H7 (cell line): ENCODE measurements around the gene PCGF1. TPM values are rescaled to one million over a fixed set of nuclear protein-coding genes. Genes with fewer than 3 reads are reported as not detected.

Experiments used
- DNase-seq: peaks from one replicate; pipeline ENCODE4 v3.0.0; 2012
- H3K27me3 ChIP-seq: 2 replicates; pipeline ENCODE4 v1.6.0; 2011; ENCODE audit warnings: mild to moderate bottlenecking, low read length; ENCODE audit not compliant: control insufficient read depth, insufficient read depth
- H3K36me3 ChIP-seq: replicated peaks from 2 replicates; pipeline ENCODE4 v1.5.1; 2011; ENCODE audit warnings: low read length; ENCODE audit not compliant: control insufficient read depth, insufficient read depth
- H3K4me3 ChIP-seq: 2 replicates; pipeline ENCODE4 v1.5.1; 2011; ENCODE audit warnings: low read depth, mild to moderate bottlenecking, control low read depth, low read length, moderate library complexity; ENCODE audit not compliant: insufficient read depth
- total RNA-seq: library from RNA; depleted of rRNA; stranded (reverse); fragments of >200 nt; shearing (Covaris generic); gene quantifications from 2 replicates; pipeline ENCODE4 v1.2.3, GENCODE V29; 2014; rRNA removed

Gene PCGF1
- 12.4 and 15.1 TPM in 2 replicates for total RNA-seq

DNA sequence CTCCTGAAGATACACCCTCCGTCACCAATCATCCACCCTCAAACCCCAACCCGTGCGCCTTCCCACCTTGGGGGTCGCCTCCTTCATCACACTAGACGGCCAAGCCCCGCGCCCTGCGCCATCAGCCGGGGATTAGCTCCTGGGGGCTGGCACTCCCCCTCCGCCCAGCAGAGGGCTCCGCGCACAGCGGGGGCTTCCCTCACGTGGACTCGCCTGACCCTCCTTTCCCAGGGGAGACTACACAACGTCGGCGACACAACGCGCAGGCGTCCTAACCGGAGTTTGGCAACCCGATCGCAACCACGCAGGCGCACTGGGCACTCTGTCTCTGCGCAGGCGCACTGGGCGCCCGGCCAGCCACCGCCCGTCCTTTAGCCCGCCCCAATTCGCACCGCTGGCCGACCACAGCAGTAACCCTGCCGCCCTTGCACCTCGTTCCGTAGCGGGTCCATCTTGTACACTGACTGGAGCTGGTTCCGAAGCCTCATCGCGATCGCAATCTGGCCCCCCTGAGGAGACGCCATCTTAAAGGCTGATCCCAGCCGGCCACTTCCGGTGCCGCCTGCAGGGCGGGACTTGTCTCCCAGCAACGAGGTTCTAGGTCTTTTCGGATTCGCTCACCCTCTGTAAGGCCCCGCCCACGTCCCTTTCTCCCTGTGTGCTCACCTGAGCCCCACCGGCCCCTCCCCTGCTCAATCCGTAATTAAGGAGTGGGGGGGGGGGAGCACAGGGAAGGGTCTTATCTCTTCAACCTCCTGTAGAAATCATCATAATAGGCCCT is at the start of gene PCGF1:
Gene PCGF1, minus strand, starts transcription at position 551 of the 781 bp plus-strand sequence. Its CDS starts 27 bp downstream, at position 524.
- peak; percentile 99 for DNase-seq
- H3K4me3 ChIP-seq = peak within 1 kb of the TSS; percentile 91
- peaks cover 74% of the 10 kb centered on the region for H3K27me3 ChIP-seq
- peaks cover 1% of the 10 kb centered on the region for H3K36me3 ChIP-seq

DNA sequence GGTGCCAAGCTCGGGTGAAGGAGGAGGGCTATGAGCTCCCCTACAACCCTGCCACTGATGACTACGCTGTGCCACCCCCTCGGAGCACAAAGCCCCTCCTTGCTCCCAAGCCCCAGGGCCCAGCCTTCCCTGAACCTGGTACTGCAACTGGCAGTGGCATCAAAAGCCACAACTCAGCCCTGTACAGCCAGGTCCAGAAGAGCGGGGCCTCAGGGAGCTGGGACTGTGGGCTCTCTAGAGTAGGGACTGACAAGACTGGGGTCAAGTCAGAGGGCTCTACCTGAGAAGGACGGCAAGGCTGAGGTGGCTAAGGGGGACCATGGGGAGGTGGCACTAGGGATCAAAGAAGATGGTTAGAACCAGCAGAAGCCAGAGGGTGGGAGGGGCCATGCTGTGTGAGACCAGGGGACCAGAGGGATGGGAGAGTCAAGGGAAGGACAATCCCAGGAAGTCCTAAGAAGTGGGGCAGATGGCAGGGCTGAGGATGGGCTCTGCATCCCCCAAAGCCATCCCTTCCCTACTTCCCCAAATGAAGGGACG is 49.4 kb upstream of the PCGF1 start:
- H3K4me3 ChIP-seq = no peak overlapping the region
- no peaks in the 10 kb centered on the region for H3K36me3 ChIP-seq
- peaks cover 58% of the 10 kb centered on the region for H3K27me3 ChIP-seq
- DNase-seq = no peak

DNA sequence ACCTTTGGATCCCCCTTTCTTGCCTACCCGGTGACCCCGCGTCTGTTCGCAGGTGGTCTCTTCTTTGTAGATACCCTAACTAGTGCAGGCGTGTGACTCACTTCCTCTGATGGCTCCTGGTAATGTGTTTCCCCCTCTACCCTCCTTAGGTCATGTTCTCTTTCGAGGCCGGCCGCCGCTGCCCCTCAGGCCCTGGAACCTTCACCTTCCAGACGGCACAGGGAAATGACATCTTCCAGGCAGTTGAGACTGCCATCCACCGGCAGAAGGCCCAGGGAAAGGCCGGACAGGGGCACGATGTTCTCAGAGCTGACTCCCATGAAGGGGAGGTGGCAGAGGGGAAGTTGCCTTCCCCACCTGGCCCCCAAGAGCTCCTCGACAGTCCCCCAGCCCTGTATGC is 48.7 kb upstream of the PCGF1 start:
- no peak overlapping the region for H3K4me3 ChIP-seq
- H3K36me3 ChIP-seq = no peaks in the 10 kb centered on the region
- DNase-seq = no peak
- H3K27me3 ChIP-seq = peaks cover 63% of the 10 kb centered on the region

- Histone ChIP-seq H3K27me3 (peaks cover 65% of the 10 kb centered on the region), H3K36me3 (no peaks in the 10 kb centered on the region), H3K4me3 (peak overlapping the region; percentile 91)
- DNase-seq = no peak
Observed at GRCh38 chr2:74555610-74556103, 48.2 kb upstream of the PCGF1 start.

- Histone ChIP-seq H3K36me3 (no peaks in the 10 kb centered on the region), H3K4me3 (peak overlapping the region; percentile 91), H3K27me3 (peaks cover 68% of the 10 kb centered on the region)
- peak; percentile 89 for DNase-seq
Observed at GRCh38 chr2:74554820-74555531, 47.5 kb upstream of the PCGF1 start.

DNA sequence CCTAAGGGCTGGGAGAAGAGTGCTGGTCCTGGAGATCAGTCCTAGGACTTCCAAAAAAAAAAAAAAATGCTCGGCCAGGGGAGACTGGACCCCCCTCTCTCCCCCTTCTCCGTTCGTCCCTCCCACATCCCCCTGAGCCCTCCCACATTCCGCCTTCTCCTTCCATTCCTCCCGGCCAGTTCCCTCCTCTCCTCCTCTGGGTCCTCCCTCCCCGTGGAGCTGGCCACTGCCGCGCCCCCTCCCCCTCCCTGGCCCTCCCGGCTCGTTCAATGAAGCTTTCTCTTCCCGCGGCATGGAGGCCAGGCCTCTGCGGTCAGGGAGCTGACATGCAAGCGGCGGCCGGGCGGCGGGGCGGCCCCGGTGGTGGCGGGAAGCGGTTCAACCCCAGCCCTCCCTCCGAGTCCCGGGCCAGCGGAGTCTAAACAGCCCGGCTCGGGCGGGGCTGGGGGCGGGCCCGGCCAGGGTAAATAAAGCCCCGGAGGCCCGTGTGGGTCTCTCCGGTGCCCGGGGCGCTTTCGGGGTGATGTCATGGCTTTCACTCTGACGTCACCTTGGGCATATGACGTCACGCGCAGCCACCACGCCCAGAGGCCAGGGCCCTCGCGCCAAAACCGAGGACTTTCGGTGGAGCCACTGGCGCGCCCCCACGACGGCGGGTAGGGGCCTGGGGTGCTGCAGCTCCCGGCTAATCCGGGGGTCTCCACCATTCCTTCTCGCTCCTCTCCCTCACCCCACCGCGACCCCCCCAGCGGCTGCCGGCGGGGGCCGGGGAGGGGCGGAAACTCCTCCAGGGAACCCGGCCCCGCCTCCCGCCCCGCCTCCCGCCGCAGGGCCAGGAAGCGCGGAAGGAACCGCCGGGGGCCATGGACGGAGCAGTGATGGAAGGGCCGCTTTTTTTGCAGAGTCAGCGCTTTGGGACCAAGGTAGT is 46.7 kb upstream of the PCGF1 start, which contains the start of the genes DOK1 and LOXL3:
Gene DOK1, plus strand, starts transcription at position 829 of the 928 bp plus-strand sequence. Its CDS starts 35 bp downstream, at position 864.
Gene LOXL3, minus strand, starts transcription at position 51 of the 928 bp plus-strand sequence. CDS start 1,308 bp downstream, outside the sequence.
- Histone ChIP-seq H3K36me3 (no peaks in the 10 kb centered on the region), H3K27me3 (peaks cover 76% of the 10 kb centered on the region), H3K4me3 (peak within 1 kb of the TSS; percentile 91)
- peak; percentile 98 for DNase-seq

GRCh38 chr2:74552914-74553811 is 45.7 kb upstream of the PCGF1 start:
- no peaks in the 10 kb centered on the region for H3K36me3 ChIP-seq
- H3K4me3 ChIP-seq = peak overlapping the region; percentile 91
- peaks cover 80% of the 10 kb centered on the region for H3K27me3 ChIP-seq
- DNase-seq = peak; percentile 84

DNA sequence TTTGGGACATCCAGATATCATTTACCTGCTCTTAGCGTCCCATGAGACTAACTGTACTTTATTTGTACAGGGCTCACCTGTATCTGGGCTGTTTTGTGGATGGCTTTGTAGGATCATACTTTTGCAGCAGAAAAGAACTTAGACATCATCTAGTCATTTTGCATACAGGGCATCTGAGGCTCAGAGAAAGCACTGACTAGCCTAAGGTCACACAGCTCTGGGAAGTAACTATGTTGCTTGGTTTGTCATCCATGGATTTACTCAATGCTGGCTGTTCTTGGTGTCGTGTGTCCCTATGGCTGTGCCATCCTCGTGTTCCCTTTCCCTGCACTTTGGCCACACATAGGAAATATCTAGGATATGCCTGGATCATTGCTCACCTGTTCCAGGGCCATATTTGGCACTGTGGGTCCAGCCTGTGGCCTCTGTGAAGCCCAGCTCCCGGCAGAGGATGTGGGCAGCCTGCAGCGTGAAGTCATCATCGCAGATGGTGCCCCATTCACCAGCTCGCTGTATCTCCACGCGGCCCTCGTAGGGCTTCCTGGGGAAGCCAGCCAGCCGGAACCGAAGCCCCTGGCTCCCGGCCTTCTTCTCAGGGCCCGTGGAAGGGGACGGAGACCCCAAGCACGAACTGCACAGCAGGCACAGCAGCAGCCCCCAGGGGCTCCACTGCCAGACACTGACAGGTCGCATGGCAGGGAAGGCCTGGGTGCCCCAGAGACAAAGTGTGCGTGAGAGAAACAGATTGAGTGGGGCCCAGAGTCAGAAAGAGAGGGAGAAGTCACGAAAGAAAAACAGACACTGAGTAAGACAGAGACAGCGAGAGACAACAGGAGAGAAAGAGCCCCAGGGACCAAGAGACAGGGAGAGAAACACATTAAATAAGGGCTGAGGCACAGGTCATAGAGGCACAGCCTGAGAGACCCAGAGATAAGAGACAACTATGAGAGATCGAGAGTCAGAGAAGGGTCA is 44.7 kb upstream of the PCGF1 start:
- Histone ChIP-seq H3K36me3 (no peaks in the 10 kb centered on the region), H3K27me3 (peaks cover 83% of the 10 kb centered on the region), H3K4me3 (no peak overlapping the region)
- DNase-seq = no peak

GRCh38 chr2:74551530-74551929 is 44.0 kb upstream of the PCGF1 start:
- no peak for DNase-seq
- no peaks in the 10 kb centered on the region for H3K36me3 ChIP-seq
- no peak overlapping the region for H3K4me3 ChIP-seq
- H3K27me3 ChIP-seq = peaks cover 81% of the 10 kb centered on the region

DNA sequence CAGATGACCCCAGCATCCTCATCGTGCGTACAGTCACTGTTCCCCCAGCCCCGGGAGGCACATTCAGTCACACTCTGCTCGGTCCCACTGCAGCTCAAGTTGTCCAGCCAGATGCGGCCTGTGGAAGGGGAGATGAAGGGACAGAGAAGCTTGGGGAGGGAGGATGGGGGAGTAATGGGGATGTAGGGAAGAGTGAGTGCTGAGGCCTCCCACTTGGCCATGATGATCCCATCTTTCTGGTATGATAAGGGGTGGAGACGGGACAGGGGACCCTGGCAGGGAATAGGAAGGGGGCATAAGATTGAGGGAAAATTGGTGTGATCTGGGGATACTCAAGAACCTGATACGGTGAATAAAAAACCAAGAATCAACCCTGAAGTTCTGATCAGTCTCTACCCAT is 42.7 kb upstream of the PCGF1 start:
- DNase-seq = no peak
- Histone ChIP-seq H3K36me3 (no peaks in the 10 kb centered on the region), H3K27me3 (peaks cover 75% of the 10 kb centered on the region), H3K4me3 (no peak overlapping the region)

DNA sequence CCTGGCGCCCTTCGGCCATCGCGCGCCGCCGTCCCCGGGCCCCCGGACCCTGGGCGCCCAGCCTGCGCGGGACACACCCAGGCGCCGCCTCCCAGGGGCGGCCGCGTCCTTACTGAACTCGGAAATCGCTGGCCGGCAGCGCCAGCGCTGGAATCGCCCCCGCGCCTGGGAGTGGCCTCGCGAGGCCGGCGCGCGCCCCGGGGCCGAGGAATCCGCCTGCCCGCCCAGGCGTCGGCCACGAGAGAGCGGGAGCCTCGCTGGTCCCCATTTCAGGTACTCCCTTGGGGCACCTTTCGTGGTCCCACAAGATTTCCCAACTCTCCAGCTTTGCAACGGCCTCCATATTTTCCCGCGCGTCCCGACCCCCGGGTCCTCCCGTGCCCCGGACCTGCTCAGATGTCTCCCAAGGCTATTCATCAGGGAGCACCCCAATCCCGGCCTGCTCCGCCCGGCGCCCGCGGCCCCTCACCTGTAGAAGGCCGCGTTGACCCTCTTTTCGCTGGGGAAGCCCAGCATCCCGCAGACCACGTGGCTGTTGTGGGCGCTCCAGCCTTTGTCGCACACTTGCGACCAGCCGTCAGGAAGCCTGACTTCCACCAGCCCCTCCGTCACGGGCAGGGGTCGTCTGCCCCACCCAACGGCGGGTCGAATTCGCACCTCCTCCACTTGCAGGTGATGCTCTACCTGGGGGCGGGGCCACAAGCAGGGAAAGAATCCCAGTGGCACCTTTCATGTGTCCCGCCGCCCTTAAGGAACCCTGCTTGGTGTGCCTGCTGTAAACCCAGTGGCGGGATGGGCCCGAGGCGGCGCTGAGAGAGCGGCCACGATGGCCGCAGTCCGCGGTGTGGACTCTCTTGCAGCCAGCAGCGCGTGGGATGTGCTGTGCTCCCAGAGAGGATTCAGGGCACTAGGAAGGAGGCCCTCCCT is 41.7 kb upstream of the PCGF1 start:
- peak; percentile 92 for DNase-seq
- Histone ChIP-seq H3K27me3 (peaks cover 69% of the 10 kb centered on the region), H3K4me3 (peak overlapping the region; percentile 64), H3K36me3 (no peaks in the 10 kb centered on the region)
